ENCODE measurements around the gene COMMD9. TPM values are rescaled to one million over a fixed set of nuclear protein-coding genes. Genes with fewer than 3 reads are reported as not detected.
A peak's percentile ranks its signal among the peaks of the same experiment; 100 is the strongest.

COMMD9 gene
- total RNA-seq, 6 donors from 2014 or later: 23.1 to 84.3 (median 49.9) TPM

DNA sequence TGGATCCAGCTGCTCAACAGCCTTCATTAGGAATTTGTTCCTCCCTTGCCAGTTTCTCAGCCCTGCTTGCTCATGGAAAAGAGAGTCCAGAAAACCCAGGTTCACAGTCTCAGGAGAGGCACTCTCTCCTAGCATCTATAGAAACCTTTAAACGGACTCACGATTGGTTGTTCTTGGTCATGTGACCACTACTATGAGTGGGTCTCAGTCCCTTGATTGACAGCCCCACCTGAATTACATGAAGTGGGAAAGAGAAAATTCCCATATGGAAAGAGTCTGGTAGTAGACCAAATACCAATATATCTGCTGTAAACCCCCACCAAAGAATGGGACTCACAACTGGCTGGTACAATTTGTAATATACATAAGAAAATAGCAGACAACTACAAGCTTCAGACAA is 54.4 kb downstream of the COMMD9 start:
- H3K27ac ChIP-seq: no peak overlapping the region
- no peaks in the 10 kb centered on the region for H3K9me3 ChIP-seq
- no peaks in the 10 kb centered on the region for H3K4me1 ChIP-seq
- WGBS, 2 donors: 85 to 100% methylated on average over 2 of the region's 2 CpGs
- DNase-seq: no peak
- no peak overlapping the region for H3K4me3 ChIP-seq
- TF ChIP-seq EP300 (IDR thresholded peaks at IDR 0.05) (no peak), POLR2AphosphoS5 (IDR thresholded peaks at IDR 0.05) (no peak), POLR2A (IDR thresholded peaks at IDR 0.05) (no peak)
- TF ChIP-seq, protein P1, sequence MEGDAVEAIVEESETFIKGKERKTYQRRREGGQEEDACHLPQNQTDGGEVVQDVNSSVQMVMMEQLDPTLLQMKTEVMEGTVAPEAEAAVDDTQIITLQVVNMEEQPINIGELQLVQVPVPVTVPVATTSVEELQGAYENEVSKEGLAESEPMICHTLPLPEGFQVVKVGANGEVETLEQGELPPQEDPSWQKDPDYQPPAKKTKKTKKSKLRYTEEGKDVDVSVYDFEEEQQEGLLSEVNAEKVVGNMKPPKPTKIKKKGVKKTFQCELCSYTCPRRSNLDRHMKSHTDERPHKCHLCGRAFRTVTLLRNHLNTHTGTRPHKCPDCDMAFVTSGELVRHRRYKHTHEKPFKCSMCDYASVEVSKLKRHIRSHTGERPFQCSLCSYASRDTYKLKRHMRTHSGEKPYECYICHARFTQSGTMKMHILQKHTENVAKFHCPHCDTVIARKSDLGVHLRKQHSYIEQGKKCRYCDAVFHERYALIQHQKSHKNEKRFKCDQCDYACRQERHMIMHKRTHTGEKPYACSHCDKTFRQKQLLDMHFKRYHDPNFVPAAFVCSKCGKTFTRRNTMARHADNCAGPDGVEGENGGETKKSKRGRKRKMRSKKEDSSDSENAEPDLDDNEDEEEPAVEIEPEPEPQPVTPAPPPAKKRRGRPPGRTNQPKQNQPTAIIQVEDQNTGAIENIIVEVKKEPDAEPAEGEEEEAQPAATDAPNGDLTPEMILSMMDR (IDR thresholded peaks at IDR 0.05): no peak
- H3K36me3 ChIP-seq: no peaks in the 10 kb centered on the region
- no peak for ATAC-seq (ENCODE audit: low FRiP score in 2 of 2)
- H3K27me3 ChIP-seq: no peaks in the 10 kb centered on the region

DNA sequence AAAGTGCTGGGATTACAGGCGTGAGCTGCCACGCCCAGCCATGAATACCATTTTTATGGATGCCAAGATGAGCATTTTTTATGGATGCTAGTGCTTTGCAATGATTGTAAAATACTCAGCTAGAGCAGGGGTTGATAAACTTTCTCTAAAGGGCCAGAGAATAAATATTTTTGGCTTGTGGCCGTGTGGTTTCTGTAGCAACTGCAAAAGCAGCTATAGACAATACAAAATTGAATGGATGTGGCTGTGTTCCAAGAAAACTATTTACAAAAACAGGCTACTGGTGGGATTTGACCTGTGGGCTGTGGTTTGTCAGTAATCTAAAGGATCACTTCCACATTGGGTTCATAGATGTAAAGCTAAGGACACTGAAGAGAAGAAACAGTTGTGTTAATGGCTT is 56.0 kb downstream of the COMMD9 start:
- no peak for ATAC-seq (ENCODE audit: low FRiP score in 2 of 2)
- H3K36me3 ChIP-seq: no peaks in the 10 kb centered on the region
- no peak overlapping the region for H3K27ac ChIP-seq
- H3K9me3 ChIP-seq: no peaks in the 10 kb centered on the region
- TF ChIP-seq EP300 (IDR thresholded peaks at IDR 0.05): no peak
- no peak for TF ChIP-seq POLR2A (IDR thresholded peaks at IDR 0.05)
- no peaks in the 10 kb centered on the region for H3K4me1 ChIP-seq
- 59 to 61% methylated on average over 3 of the region's 3 CpGs for WGBS, 2 donors
- no peak for DNase-seq
- no peaks in the 10 kb centered on the region for H3K27me3 ChIP-seq
- no peak overlapping the region for H3K4me3 ChIP-seq

DNA sequence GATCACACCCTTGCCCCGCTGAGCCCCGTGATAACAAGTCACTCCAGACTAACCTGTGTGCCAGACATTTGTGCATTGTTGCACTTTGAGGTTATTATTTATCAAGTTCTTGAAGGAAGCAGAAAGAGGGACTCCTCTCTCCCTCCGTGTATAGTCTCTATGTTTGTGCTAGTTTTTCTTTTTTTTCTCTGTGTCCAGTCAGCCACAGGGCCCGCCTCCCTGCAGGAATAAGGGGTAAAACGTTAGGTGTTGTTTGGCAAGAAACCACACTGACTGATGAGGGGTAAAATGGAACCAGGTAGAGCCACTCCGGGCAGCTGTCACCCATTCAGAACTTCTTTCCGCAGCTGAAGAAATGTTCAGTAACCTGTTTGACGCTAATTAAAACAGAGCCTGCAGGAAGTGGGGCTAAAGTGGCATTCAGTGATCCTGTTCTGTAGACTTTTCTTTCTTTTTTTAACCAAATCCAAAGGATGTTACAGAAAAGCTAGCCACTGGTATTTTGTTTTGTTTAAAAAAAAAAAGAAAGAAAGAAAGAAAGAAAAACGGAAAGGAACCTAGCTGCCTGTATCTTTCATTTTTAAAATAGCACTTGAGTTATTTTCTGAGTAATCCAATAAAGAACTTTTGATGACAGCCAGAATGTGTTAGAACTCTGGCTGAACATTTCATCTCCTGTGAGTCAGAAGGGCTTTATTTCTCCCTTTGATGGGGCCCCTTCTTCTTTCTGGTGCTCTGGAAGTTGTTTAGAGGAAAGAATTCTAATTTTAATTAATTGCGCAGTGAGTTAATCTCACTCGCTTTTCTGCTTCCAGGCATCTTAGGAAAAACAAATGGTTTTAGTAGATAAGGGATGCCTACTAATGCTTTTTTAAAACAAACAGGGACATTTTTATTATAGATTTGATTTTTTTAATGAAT is 58.2 kb downstream of the COMMD9 start:
- H3K27ac ChIP-seq: no peak overlapping the region
- no peak overlapping the region for H3K4me3 ChIP-seq
- no peak for ATAC-seq (ENCODE audit: low FRiP score in 2 of 2)
- H3K4me1 ChIP-seq: no peaks in the 10 kb centered on the region
- TF ChIP-seq POLR2A (IDR thresholded peaks at IDR 0.05) (no peak), EP300 (IDR thresholded peaks at IDR 0.05) (no peak), POLR2AphosphoS5 (IDR thresholded peaks at IDR 0.05) (no peak)
- TF ChIP-seq, protein P1 (IDR thresholded peaks at IDR 0.05): no peak
- no peaks in the 10 kb centered on the region for H3K9me3 ChIP-seq
- H3K36me3 ChIP-seq: no peaks in the 10 kb centered on the region
- no peak for DNase-seq
- WGBS, 2 donors: 64 to 65% methylated on average over 11 of the region's 11 CpGs
- no peaks in the 10 kb centered on the region for H3K27me3 ChIP-seq

DNA sequence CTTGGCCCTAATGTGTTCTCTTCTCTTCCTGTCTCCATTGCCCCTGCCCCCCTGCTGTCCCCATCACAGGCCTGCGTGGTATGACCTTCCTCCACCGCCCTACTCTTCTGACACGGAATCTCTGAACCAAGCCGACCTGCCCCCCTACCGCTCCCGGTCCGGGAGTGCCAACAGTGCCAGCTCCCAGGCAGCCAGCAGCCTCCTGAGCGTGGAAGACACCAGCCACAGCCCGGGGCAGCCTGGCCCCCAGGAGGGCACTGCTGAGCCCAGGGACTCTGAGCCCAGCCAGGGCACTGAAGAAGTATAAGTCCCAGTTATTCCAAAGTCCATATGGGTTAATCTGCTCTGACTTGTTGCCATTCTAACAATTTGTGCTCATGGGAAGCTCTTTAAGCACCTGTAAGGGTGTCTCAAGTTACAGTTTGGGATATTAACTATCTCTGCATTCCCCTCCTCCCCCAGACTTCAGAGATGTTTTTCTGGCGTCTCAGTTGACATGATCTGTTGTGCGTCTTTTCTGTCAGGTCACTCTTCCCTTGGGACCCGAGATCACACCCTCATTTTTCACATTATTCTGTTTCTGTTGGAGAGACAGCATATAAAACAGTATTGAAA is 60.0 kb downstream of the COMMD9 start:
- H3K4me1 ChIP-seq: no peaks in the 10 kb centered on the region
- no peak overlapping the region for H3K27ac ChIP-seq
- WGBS, 2 donors: 91 to 96% methylated on average over 10 to 12 of the region's 12 CpGs
- DNase-seq: peak in 1 of 2 donors; percentile 65
- TF ChIP-seq POLR2AphosphoS5 (IDR thresholded peaks at IDR 0.05) (no peak), EP300 (IDR thresholded peaks at IDR 0.05) (no peak), POLR2A (IDR thresholded peaks at IDR 0.05) (no peak)
- TF ChIP-seq, protein P1 (IDR thresholded peaks at IDR 0.05): no peak
- no peak overlapping the region for H3K4me3 ChIP-seq
- ATAC-seq (ENCODE audit: low FRiP score in 2 of 2): no peak
- no peaks in the 10 kb centered on the region for H3K27me3 ChIP-seq
- no peaks in the 10 kb centered on the region for H3K36me3 ChIP-seq
- no peaks in the 10 kb centered on the region for H3K9me3 ChIP-seq

DNA sequence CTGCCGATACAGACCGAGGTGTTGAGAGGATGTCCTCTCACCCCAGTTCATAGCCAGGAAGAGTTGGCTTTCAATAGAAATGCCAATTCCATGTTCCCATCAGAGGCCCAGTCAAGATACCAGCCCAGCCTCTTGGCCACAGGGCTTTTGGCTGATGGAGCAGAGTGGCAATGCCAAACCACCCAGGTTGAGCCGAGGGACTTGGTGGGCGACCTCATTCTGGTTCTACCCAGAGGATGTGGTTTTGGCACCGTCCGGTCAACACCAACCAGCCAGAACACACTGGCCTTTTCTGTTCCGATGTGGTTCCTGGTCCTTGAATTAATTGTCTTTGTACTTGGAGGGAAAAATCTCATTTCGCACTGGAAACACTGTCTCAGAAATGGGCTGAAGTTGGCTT is 60.5 kb downstream of the COMMD9 start:
- TF ChIP-seq POLR2AphosphoS5 (IDR thresholded peaks at IDR 0.05) (no peak), POLR2A (IDR thresholded peaks at IDR 0.05) (no peak), EP300 (IDR thresholded peaks at IDR 0.05) (no peak)
- TF ChIP-seq, protein P1 (IDR thresholded peaks at IDR 0.05): no peak
- WGBS, 2 donors: 97% methylated on average over 8 of the region's 8 CpGs
- Histone ChIP-seq H3K36me3 (no peaks in the 10 kb centered on the region), H3K4me3 (no peak overlapping the region), H3K27ac (no peak overlapping the region), H3K4me1 (no peaks in the 10 kb centered on the region), H3K27me3 (no peaks in the 10 kb centered on the region), H3K9me3 (no peaks in the 10 kb centered on the region)
- ATAC-seq (ENCODE audit: low FRiP score in 2 of 2) (no peak), DNase-seq (no peak)

All from upper lobe of left lung (tissue), 6 donors.